Prostate gland (tissue), 2 donors: Measurements from ENCODE around the gene RSPH1.

Experiments
- POLR2A ChIP-seq: fragments of 450-650 bp; IDR thresholded peaks from one replicate; pipeline ENCODE4 v1.6.1; 2016; ENCODE audit warnings: antibody characterized with exemption, mild to moderate bottlenecking
- POLR2AphosphoS5 ChIP-seq: sonication (generic); formaldehyde crosslinking; IDR thresholded peaks from one replicate; pipeline ENCODE4 v1.6.1; 2017; ENCODE audit warnings: antibody characterized with exemption
- TF ChIP-seq, protein P1 (sequence below), 4 experiments: fragments of 200-600 bp in 2 of 4; fragments of 450-650 bp in 2 of 4; sonication (generic) in 2 of 4; IDR thresholded peaks; 1 replicate in 3 of 4; 2 replicates in 1 of 4; pipeline ENCODE4 v1.5.1; 2016 to 2019; ENCODE audit warnings: antibody characterized with exemption in 4 of 4, mild to moderate bottlenecking in 2 of 4, moderate library complexity in 2 of 4

DNA sequence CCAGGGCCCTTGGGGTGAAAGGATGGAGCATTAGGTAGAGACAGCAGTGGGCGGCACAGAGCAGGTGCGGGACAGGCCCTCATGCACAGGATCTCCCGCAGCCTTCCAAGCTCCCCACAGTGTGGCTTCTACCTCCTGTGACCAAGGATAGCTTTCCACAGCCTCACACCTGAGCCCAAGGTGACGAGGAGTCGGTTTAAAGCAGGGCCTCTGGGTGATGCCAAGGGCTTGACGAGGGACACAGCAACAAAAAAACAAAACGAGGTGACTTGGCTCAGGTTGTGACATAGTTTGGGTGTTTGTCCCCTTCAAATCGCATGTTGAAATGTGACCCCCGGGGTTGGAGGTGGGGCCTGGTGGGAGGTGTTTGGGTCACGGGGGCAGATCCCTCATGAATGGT, 15.3 kb downstream of the RSPH1 start:
- TF ChIP-seq, protein P1, sequence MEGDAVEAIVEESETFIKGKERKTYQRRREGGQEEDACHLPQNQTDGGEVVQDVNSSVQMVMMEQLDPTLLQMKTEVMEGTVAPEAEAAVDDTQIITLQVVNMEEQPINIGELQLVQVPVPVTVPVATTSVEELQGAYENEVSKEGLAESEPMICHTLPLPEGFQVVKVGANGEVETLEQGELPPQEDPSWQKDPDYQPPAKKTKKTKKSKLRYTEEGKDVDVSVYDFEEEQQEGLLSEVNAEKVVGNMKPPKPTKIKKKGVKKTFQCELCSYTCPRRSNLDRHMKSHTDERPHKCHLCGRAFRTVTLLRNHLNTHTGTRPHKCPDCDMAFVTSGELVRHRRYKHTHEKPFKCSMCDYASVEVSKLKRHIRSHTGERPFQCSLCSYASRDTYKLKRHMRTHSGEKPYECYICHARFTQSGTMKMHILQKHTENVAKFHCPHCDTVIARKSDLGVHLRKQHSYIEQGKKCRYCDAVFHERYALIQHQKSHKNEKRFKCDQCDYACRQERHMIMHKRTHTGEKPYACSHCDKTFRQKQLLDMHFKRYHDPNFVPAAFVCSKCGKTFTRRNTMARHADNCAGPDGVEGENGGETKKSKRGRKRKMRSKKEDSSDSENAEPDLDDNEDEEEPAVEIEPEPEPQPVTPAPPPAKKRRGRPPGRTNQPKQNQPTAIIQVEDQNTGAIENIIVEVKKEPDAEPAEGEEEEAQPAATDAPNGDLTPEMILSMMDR (IDR thresholded peaks at IDR 0.05) = no peak
- TF ChIP-seq POLR2AphosphoS5 (no peak), POLR2A (no peak)
